ENCODE data around the gene SLC44A1.
A peak's percentile ranks its signal among the peaks of the same experiment; 100 is the strongest.

The SLC44A1 gene

GRCh38 chr9:105437704-105438103 lies 193.3 kb downstream of the SLC44A1 start:
- DNase-seq, result no peak

DNA sequence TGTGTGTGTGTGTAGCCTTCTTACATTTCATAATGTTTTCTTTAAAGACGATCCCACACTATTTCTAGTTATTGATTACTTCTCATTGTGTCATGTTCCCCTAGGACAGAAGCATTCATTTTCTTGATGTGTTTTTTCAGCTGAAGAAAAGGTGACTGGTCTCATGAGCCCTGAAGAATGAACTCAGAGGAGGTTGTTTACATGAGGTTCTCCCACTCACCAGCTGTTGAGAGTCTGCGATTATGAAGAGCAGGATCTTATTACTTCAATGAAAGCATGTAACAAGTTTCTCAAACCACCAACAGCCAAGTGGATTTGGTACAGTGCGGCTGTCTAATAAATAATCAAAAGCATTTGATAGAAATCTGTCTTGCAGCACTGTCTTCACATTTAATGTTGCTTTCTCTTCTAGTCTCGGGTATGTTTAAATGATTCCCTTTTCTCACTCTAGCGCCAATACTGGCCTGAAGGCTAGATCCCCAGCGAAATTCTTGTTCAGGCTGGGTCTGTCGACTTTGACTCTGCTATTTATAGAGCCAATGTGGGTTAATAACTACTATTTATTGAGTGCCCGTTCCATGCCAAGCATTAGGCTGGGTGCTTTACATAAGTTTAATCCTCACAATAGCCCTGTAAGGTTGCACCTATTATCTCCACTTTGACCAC lies 193.8 kb downstream of the SLC44A1 start:
- DNase-seq, result no peak

DNA sequence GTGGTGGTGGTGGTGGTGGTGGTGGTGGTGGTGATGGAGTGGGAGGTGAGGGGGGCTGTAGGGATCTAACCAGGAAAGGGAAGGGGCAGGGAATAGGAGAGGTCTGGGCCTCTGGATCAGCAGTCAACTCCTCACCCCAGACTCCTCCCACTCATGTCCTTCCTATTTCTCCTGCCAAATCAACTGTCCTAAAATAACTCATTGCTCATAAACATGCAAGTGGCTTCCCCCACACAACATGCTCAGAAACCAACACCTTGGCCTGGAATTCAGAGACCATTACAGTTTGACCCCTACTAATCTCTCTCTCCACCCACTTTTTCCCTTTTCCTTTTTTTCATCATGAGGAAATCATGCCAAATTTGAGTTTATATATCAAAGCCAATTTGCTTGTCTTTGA lies 195.0 kb downstream of the SLC44A1 start:
- DNase-seq, result no peak

DNA sequence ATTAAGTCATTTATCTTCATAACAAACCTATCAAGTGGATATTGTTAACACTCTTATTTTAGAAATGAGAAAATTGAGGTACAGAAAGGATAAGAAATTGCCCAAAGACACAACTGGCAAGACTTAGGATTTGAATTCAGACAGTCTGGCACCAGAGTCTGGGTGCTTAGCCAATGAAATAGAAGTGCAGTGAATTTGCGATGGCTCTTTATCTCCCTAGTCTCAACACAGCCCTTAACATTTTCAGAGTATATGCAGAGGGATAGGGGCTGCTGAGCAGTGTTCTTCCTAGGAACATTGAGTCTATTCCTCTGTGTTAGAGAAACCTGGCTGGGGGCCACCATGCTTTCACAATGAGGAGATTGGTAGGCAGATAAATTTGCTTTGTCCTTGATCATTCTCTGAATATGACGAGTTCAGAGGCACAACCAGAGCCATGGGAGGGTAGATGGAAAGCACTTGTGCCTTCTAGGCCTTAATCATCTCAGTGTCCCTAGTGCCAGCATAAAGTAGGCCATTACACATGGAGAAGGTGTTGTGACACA lies 197.2 kb downstream of the SLC44A1 start:
- DNase-seq, result no peak

- no peak for DNase-seq
These were observed 198.7 kb downstream of the SLC44A1 start for GRCh38 chr9:105443121-105443520.

DNA sequence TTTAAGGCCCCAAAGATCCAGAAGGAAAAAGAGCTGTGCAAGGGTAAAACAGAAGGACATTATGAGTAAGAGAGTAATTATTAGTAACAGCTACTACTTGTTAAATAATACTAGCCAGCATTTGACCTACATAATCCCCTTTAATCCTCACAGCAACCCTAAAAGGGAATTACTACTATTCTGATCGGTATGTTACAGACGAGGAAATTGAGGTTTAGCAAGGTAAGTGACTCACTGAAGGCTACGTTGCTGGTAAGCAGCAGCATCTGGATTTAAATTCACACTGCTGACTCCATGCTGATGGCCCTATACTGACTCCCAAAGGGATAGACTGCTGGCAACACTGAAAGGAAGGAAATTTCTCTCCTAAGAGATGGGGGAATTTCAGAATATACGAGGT lies 199.7 kb downstream of the SLC44A1 start:
- DNase-seq, result no peak

GRCh38 chr9:105445203-105445881 lies 200.9 kb downstream of the SLC44A1 start:
- no peak for DNase-seq

DNA sequence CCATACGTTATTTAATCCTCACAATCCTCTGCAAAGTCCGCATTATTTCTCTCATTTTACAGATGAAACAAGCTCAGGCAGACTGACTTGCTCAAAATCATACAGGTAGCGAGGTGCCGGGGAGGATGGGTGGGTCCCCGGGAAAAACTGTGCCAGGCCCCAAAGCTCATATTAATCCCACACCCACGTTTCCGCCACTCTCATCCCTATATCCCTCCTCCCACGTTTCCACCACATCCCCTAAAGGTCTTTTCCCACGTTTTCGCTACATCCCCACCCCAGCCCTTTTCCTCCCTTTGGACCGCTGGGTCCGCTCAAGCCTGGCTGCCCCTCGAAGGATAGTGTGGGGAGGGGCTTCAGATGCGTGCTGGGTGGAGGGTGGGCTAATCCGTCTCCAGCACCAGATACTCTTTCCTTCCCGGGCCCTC lies 202.9 kb downstream of the SLC44A1 start:
- no peak for DNase-seq

GRCh38 chr9:105447814-105448812 lies 203.7 kb downstream of the SLC44A1 start, which contains the start of gene FSD1L:
TSS of gene FSD1L (plus strand) at chr9:105448034. CDS start at chr9:105448221, 187 bp downstream.
- peak; percentile 85 for DNase-seq

GRCh38 chr9:105449081-105449480 lies 204.6 kb downstream of the SLC44A1 start:
- no peak for DNase-seq

DNA sequence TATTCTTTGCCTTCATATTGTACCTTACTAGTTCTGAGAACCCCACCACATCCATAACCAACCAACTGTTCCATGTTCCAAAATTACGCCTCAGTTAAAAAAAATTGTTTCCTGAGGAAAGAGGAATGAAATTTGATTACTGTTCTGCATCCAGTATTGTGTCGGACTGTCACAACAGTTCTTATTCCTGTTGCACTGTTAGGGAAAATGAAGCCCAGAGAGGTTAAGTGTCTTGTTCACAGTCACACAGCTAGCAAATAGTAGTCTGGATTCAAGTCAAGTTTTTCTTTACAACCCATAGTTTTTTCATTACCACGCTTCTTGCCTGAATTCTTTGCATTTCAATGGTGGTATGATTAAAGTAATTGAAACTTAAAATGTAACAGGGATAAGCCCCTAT lies 207.7 kb downstream of the SLC44A1 start:
- DNase-seq, result no peak

GRCh38 chr9:105455836-105456475 lies 211.5 kb downstream of the SLC44A1 start:
- DNase-seq, result no peak

DNA sequence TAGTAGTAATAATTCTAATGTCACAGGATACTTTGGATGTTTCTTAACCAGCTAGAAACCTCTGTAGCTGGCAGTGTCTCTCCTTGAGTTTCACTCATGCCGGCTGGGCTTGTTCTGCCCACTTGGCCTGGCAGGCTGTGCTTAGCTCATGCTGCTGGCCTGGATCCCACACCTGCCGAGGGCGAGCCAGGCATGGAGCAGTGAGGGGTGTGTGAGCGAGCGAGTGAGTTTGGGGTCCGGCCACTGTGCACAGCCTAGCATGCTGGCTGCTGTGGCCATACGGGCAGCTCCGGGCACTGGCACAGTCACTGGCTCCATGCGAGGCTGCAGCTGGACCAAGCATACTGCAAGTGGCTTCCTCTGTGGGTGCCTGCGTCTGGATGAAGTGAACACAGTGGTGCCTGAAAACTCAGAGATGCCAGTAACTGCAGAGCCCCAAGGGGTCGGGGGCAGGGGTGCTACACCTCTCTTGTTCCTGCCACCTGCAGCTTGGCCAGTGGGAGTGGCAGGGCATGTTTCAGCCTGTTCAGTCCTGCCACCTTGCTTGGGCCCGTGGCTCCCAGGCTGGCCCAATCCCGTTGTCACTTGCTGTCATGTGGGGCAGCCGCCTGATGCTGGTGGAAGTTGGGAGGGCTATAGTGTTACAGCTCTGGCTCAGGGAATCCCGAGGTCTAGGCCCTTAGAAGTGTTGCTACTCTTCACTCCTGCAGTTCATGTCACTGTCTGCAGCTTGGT lies 213.3 kb downstream of the SLC44A1 start:
- DNase-seq, result no peak

DNA sequence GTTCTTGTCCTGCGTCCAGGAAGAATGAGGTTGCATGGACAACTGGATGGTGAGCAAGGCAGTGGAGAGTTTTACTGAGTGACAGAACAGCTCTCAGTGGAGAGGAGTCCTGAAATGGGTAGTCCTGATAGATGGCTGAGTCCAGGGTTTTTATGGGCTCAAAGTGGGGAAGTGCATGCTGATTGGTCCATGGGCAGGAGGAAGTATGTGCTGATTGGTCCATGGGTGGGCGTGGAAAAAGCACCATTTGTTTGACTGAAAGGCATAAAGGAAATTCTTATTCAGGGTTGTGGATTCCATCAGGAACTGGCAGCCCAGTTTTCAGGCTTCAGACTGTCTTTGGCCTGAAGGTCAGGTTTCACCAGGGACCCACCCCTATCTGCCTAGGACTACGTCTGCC lies 214.0 kb downstream of the SLC44A1 start:
- no peak for DNase-seq

- no peak for DNase-seq
These were observed 214.9 kb downstream of the SLC44A1 start for GRCh38 chr9:105459336-105459735.

DNA sequence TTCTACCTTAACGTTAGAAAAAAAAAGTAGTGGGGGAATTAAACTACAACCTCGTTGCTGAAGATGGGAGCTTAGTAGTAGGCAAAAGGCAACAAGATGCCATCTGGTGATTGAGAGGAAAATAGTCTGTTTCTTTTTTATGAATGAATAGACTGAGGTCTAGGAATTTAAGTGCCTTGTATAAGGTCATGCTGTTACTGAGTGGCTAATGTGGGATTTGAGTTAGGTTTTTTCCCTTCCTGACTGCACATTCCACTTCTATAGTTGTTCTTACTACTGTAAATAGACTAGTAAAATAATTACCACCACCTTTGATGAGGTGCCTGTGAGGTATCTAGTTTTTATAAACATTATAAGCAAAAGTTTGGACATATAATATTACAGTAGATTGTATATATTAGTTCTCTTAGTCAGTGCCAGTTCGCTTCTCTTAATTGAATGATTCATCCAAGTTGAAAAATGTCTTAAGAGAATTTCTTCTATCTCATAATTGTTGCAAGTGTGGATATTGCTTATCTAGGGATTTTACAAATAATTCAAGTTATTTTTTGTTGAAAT lies 222.5 kb downstream of the SLC44A1 start:
- no peak for DNase-seq

GRCh38 chr9:105468875-105469274 lies 224.4 kb downstream of the SLC44A1 start:
- DNase-seq, result no peak

DNA sequence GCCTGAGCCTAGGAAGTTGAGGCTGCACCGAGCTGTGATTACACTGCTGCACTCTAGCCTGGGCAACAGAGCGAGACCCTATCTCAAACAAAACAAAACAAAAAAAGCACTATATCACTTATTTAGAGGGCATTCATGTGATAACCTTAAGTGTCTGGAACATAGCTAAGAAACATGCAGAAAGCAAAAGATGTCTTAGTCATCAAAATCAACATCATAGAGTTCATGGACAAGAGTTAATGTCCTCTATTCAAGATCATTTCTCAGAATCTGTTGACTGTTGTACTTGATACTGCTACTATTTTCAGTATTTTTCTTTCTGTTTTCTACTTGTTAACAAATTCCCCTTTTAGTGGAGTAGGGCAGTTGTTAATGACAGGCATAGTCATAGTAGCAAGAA lies 228.8 kb downstream of the SLC44A1 start:
- DNase-seq, result no peak

DNA sequence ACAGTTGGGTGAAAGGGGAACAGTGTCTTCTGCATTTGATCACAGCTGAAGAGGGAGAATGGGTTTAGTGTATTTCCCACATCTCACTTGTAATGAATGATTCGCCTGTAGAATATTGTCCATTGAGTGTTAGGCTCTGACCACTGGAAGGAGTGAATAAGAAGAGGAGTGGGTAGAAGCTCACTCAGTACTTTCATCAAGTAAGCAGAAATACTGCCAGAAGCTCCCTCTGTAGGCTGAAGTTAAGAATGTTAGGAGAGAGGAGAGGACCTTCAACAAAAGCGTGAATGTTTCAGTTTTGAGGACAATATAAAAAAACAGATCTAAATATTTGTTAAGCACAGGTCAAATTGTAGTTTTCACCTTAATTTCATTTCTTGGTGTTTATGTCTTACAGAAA lies 230.9 kb downstream of the SLC44A1 start:
- no peak for DNase-seq

- DNase-seq, result no peak
These were observed 235.4 kb downstream of the SLC44A1 start for GRCh38 chr9:105479846-105480245.

- no peak for DNase-seq
These were observed 239.2 kb downstream of the SLC44A1 start for GRCh38 chr9:105483618-105484017.

DNA sequence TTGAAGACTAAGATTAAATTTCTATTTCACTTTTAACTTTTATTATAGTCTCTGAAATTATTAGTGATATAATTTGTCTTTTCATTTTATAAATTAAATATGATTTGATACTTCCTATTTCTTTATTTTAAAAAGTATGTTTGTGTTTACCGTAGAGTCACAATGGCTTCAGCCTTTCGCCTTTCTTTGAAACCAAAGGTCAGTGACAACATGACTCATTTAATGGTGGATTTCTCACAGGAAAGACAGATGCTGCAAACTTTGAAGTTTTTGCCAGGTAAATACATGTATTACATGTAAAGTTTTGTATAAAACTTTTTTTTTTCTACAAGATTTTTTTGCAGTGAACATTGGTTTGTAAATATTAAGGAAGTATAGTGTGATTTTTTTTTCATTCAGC lies 239.8 kb downstream of the SLC44A1 start:
- no peak for DNase-seq

All from stimulated activated CD4-positive, alpha-beta T cell treated with anti-CD3 and anti-CD28 coated beads, Interleukin-1b, Interleukin-23, amount 100 ng/mL, for 48 hours (primary cell).